MM.1S (cell line): ENCODE data around the gene PSMA8.

Experiments
- CTCF ChIP-seq: fragments of 300-600 bp; sonication (generic); IDR thresholded peaks from 2 replicates; pipeline ENCODE4 v1.5.1; 2016; ENCODE audit warnings: antibody characterized with exemption, low read length, mixed read lengths
- EZH2 ChIP-seq: fragments of 300-600 bp; sonication (generic); optimal IDR thresholded peaks from 2 replicates; pipeline ENCODE3; 2017; ENCODE audit warnings: low read depth, mild to moderate bottlenecking, antibody characterized with exemption, low read length, mixed read lengths
- EZH2phosphoT487 ChIP-seq: fragments of 300-600 bp; sonication (generic); IDR thresholded peaks from 2 replicates; pipeline ENCODE4 v1.6.1; 2018; ENCODE audit warnings: antibody characterized with exemption, low read length

GRCh38 chr18:26181343-26181826 lies 47.7 kb downstream of the PSMA8 start:
- TF ChIP-seq CTCF (no peak), EZH2 (no peak), EZH2phosphoT487 (no peak)
